Measurements from ENCODE around the gene IFI16.
A peak's percentile ranks its signal among the peaks of the same experiment; 100 is the strongest.
"Not testable (repeated sequence)": the region's sequence is repeated elsewhere in the genome, so short reads cannot be mapped to it uniquely, and the experiment has no call there.

Gene IFI16

DNA sequence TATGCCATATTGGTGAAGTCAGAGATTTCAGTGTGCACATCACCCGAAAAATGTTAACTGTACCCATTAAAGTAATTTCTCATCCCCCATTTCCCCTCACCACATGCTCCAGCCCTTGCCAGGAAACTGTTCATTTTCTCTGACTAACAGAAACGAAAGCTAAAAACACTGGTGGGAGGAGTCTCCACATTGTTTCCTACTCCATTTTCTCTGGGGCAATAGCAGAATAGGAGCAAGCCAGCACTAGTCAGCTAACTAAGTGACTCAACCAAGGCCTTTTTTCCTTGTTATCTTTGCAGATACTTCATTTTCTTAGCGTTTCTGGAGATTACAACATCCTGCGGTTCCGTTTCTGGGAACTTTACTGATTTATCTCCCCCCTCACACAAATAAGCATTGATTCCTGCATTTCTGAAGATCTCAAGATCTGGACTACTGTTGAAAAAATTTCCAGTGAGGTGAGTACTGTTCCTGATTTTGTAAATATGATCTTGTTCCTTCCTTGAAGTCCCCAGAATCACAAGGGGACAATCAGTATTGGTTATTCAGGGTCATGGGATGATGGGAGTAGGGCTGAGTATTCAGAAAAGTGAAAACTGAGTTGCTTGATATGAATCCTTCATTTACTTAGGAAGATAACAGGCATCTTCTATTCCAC, at the start of gene IFI16:
IFI16 (plus strand) TSS at position 204 of the 658 bp plus-strand sequence. CDS start 4,774 bp downstream, outside the sequence.
- DNase-seq, result peak; percentile 98

DNA sequence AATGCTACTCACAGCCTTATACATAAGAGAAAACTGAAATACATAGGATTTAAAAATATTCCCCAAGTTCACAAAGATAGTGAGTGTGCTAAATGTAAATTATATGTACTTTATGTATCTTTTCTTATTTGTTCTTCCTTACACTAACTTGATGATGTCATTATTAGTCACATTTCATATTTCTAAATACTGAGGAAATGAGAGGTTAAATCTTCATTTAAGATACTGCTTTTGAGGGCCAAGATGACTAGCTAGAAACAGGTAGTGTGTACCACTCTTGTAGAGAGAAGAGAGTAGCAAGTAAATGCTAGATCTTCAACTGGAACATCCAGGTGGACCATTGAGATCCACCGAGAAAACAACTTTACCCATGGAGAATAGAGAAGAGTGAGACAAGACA, 48.5 kb upstream of the IFI16 start:
- DNase-seq, result peak; percentile 22

DNA sequence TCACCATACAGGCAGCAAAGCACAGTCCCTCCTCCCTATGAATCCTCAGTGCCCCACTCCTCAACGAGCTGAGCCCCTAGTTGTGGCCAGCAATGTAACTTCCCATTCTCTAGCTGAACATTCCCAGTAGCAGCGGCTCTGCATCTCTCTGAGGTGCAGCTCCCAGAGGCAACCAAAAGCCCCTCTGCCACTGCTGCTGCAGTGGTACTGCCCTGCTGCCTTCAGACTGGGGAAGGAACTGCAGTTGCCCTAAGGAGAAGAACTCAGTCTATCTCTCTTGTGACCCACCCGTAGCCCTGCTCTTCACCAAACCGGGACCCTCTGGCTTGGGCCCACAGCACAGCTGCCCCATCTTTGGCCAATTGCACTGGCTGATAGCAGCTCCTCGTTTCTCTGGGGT, 46.7 kb upstream of the IFI16 start:
- no peak for DNase-seq

DNA sequence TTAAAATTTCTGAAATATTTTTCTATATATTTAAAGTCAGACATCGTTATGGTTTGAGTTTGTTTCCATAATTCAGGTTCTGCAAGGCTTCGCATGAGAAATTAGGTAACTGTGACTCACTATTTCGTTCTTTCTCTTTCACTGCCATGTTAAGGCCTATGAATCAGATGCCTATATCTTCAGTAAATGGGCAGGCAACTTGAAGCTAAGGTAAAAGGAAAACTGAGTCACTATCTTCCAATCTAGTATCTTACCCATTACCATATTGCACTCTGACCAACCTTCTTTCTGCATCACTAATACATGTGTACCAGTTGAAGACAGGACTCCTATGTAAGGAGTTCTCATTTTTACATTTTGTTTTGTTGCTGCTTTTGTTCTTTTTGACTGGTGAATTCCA, 40.5 kb upstream of the IFI16 start:
- DNase-seq, result no peak

DNA sequence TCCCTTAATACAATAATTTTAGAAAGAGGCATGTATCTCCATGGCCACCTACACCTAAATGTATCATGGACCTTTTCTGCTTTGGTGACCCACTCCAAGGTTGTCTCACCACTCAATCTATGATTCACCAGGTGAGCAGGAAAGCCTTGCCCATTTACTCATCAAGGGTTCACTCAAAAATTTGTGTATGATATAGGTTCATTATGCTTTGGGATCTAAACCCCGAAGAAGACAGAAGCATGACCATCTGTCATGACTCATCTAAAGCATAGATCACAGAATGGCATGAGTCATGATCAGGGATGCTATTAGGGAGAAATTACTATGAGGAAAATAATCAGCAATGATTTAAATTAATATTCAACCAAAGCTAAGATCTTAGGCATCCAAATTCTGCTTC, 39.9 kb upstream of the IFI16 start:
- no peak for DNase-seq

DNA sequence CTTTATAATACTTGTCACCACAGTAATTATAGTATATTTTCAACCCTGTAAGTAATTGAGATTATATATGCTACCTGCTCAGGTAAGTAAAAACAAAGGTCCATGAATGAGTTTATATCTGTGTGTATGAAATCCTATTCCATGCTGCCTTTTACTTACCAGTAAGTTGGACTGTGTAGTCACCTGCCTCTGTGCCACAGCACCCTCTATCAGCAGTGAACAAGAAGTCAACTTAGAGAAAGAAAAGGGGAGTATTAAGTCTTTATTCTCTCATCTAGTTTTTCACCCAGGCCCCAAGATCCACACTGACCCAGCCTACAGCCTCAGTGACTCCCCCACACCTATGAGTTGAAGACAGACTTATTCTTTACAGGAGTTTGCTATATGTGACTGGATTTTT, 36.9 kb upstream of the IFI16 start:
- peak; percentile 6 for DNase-seq

DNA sequence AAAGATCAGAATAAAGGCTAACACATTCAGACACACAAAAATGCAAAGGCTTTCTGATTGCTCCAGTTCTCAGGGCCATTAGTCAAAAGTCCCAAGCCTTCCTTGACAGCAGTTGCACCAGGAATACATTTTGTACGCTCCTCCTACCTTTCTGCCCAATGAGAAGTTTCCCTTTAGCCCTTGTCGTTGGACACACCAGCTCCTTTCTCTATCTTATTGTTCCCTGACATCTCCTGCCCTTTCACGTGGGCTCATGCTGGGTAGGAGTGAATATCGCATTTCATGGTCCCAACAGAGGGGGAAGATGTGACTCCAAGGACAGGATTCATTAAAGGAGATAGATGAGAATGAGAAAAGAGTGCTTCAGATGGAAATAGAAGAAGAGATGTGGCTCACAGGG, 33.5 kb upstream of the IFI16 start:
- no peak for DNase-seq

DNA sequence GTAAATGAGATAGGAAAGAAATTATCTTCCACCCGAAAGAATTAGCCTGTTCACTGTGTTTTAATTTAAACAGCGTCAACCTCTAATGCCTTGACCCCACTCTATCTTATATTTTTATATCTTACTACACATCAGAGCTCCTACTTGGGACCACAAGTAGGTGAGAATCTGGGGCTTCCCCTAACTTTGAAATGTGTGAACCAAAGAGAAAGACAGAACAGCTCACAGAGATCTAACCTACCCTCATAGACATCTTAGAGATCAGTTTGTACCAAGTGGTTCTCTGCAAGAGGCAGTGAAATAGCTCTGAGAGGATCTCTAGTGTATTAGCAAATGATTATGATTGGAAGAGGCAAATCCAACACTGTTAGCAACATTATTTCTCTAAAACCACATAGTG, 31.0 kb upstream of the IFI16 start:
- no peak for DNase-seq

DNA sequence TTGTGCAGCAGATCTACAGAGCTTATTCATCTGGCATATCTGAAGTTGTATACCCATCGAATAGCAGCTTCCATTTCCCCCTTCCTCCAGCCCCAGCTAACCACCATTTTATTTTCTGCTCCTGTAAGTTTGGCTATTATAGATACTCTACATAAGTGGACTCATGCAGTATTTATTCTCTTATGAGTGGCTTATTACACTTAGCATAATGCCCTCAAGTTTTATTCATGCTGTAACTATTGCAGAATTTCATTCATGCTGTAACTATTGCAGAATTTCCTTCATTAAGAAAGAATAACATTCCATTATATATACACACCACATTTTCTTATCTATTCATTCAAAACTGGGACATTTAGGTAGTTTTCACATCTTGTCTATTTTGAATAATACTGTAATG, 30.5 kb upstream of the IFI16 start:
- DNase-seq, result no peak

DNA sequence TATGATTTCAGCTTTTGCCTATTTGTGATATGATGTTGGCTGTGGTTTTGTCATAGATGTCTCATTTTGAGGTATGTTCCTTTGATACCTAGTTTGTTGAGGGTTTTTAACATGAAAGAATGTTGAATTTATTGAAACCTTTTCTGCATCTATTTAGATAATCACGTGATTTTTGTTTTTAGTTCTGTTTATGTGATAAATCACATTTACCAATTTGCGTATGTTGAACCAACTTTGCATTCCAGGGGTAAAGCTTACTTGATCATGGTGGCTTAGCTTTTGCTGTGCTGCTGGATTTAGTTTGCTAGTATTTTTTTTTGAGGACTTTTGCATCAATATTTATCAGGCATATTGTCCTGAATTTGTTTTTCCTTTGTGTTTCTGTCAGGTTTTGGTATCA, 26.5 kb upstream of the IFI16 start:
- DNase-seq, result no peak

DNA sequence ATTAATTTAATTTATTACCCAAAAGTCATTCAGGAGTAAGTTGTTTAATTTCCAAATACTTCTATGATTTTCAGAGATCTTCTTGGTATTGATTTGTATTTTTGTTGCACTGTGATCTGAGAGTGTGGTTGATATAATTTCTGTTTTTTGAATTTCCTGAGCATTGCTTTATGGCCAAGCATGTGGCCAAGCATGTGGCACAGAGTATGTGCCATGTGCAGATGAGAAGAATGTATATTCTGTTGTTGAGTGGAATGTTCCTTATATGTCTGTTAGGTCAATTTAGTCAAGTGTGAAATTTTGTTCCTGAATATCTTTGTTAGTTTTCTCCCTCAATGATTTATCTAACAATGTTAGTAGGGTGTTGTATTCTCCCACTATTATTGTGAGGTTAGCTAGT, 25.3 kb upstream of the IFI16 start:
- DNase-seq, result no peak

DNA sequence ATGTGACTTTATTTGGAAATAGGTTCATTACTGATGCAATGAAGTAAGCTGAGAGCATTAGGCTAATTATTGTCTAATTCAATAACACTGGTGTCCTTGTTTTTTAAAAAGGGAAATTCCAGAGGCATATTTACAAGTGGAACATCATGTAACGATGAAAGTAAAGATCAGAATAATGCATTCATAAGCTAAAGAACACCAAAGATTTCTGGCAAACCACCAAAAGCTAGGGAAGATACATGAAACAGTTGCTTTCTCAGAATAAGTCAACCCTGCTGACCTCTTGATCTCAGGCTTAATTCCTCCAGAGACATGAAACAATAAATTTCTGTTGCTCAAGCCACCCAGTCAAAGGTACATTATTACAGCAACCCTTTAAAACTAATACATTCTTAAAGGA, 20.3 kb upstream of the IFI16 start:
- no peak for DNase-seq

DNA sequence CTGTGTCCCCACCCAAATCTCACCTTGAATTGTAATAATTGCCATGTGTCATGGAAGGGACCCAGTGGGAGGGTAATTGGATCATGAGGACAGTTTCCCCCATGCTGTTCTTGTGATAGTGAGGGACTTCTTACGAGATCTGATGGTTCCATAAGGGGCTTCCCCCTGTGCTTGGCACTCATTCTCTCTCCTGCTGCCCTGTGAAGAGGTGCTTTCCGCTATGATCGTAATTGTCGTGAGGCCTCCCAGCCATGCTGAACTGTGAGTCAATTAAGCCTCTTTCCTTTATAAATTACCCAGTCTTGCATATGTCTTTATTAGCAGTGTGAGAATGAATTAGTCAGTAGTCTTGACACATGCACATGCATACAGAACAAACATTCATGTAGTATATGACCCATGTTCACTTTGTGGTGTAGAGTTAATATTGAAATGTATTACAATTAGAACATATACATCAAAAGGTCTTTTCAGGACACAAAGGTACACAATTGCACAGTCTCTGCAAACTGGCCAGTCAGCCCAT, 16.9 kb upstream of the IFI16 start:
- no peak for DNase-seq

DNA sequence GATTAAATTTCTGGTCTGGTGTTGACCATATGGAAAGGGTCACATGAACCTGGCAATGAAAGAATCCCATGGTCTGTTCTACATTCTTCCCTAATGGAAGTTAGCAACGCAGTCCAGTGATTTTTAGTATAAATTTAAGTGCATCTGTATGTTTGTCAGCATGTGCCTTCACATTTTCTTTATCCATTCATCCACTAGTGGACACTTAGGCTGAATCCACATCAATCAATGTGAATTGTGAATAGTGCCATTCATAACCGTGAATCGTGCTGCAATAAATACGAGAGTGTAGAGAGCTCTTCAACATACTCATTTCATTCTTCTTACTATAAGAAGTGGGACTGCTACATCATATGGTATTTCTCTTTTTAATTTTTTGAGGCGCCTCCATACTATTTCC, 12.7 kb upstream of the IFI16 start:
- no peak for DNase-seq

DNA sequence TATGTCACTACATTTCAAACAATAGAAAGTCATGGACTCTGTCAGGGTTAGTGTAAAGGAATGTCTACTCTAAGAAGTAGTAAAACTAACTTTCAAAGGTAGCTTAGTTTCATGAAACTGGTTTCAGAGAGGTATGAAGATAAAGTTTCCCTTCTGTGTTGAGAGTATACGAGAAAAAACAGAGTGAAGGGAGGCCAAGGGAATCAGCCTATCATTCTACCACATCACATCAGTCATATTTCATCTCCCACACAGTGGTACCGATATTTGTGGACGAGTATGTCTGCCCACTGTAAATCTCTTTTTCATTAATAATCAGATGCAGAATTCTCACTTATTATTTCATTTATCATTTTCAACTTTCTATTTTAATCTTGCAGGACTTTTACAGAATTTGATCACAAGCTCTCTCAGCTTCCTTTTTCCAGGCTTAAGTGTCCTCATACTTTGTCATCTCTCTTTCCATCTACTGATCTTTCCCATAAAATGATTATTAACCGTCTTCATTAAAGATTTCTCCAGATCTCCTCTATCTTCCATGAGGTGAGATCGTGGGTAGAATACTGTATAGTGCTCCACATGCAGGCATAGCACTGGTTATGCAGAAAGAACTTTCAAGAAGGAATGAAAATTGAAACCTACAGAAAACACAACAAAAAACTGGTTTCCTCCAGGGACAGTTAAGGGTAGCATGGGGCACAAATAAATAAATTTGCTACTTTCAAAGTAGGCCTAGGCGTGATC, 11.5 kb upstream of the IFI16 start:
- no peak for DNase-seq

DNA sequence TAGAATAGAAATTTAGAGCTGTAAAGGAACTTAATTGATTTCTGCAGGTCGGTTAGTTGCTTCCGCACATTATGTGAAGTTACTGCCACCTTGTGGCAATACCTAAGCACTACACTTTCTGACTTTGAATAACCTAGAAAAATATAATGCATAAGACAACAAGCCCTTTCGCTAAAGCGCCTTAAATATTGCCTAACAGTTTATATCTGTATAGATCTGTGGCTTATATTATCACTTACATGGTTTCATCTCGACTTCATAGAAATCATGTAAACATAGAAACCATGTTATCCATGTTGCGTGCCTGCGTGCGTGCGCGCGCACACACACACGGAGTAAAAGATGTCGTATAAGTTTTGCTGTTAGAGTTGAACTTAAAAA, 10.9 kb upstream of the IFI16 start:
- peak; percentile 72 for DNase-seq

DNA sequence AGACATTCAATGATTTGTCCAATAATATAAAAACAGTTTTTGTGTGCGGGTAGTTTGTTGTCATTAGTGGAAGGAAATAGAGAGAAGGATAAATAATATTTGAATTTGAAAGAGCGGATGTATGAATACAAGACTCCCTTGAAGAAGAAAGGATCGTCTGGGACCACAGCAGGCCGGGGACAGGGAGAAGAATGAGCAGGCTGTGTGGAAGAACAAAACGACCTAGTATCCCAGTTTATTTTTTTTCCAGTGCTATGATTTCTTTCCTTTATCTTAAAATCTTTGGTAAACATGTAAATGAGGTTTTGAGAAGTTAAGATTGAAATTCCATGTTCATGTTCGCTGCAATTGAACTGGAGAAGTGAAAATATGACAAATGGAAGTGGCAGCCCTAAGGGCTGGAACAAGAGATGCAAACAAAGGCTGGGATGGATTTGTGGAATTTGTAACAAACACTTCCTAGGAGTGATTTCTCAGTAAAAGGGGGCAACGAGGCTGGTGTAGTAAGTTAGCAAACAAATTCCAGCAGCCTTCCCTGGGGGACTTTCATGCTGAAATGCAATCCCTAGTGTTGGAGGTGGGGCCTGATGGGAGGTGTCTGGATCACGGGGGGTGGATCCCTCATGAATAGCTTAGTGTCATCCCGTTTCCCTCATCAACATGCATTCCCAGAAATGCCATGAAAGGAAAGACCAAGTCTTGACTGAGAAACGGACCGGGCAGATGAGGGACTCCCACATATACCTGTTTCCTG, 10.2 kb upstream of the IFI16 start:
- no peak for DNase-seq

DNA sequence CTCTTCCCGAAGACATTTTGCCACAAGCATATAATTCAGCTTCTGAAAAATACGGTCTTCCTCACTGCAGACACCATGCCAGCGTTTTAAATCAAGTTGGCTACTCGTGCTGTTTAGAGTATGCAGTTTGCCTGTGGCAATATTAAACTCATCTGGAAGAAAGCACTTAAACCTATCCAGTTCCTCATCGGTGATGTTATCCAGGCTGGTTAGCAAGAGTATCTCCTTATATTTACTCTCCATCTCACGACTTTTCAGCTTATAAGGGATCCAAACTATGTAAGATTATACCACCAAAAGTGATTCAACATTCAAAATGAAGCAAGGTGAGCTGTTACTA, 9.7 kb upstream of the IFI16 start:
- no peak for DNase-seq

DNA sequence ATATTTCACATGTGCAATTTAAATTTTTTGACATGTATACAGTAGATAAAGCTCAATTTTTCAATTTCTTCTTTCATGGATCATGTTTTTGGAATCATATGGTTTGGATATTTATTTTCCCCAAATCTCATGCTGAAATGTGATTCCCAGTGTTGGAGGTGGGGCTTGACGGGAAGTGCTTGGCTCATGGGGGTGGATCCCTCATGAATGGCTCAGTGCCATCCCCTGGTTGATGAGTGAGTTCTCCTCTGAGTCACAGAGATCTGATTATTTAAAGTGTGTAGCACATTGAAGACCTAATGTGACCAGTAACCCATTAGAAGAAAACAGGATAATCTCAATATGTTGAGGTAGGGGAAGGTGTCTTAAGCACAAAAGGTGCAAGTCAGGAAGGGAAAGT, 9.1 kb upstream of the IFI16 start:
- DNase-seq, result peak; percentile 72

DNA sequence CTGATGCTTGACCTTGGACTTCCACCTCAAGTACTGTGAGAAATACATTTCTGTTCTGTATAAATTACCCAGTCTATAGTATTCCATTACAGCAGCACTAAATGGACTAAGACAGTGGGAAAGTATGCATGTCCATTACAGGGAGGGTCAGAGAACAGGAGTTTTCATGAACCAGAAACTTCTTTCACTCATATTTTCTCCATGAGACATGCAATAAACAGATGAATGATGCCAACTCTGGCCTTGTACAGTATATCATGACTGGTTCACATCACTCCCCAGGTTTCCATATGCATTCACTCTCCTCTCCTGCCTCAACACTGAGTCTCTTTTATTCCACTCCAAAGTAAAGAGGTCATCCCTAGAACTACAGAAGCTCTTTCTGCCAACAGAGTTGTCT, 4.5 kb upstream of the IFI16 start:
- no peak for DNase-seq

DNA sequence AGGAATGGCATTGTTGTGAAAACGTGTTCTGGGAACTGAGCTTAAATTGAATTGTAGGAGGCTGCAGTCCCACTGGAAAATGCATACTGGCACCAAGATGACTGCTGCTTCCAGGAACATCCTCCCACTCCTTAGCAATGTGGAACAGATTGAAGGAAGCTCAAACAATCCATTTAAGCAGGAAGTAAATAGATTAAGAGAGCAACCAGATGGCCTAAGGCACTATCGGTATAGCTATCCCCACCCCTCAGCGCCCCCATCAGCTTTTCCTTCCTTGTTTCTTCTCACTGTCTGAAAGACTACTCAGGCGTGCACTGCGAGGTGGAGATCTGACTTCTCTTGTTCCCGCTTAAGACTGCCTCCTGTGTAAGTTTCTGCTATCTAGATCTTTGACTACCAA, 4.0 kb upstream of the IFI16 start:
- DNase-seq, result peak; percentile 30

DNA sequence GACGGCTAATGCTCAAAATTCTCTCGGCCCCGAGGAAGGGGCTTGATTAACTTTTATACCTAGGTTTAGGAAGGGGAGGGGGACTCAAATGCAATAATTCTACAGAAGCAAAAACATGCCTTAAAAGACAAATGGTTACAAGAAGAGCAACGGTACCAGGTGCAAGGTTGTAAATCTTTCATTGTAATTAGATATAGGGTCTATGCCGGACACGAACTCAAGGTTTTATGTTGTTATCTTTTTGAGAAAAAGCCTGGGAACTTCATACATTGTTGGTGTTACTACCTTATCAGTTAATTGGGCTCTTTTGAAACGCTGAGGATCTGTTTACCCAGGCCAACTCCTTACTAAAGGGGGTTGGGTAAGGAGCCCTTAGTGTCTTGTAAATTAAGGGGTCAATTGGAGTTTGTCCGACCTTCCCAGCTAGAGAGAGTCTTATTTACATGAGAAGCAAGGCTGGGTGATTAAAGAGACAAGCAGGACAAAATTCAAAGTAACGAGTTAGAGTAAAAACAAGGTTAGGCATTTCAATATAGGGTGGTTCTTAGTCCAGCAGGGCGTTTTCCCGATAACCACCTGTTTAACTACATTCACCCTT, 3.4 kb upstream of the IFI16 start:
- DNase-seq, result not testable (repeated sequence)

DNA sequence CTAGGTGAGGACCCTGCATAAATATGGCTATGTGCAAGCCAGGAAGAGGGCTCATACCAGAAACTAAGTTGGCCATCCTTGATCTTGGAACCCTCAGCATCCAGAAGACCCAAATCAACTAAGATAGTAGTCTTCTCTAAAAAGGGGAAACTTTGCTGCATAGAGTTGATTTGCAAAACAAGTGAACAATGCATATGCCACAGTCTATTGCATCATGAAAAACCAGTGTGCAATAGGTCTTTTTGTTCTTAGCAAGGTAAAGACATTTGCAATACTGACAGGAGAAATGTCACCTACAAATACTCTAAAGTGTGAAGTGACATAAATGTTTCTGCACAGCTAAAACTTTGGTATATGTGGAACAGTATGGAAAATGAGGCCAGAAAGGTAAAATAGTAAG, 2.0 kb upstream of the IFI16 start:
- DNase-seq, result peak; percentile 67

DNA sequence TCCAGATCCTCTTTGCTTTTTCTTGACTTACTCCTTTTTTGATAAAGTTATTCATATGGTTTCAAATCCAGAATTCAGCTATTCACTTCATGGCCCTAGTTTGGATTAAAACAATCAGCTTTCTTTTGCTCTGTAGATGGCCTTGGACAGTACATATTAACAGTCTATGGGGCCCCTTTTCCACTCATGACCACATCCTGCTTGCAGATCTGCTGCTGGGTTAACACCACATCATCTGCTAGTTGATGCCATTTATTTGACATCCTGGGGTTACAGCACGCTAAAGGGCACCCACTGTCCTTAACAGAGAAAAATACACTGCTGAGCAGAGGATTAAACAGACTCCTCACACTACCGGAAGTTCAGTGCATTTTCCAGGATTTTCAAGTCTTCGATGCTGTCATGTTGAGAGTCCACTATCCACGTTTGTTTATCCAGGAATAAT, 941 bp upstream of the IFI16 start:
- peak; percentile 64 for DNase-seq
